ENCODE measurements around the gene TMC7. TPM values are rescaled to one million over a fixed set of nuclear protein-coding genes. Genes with fewer than 3 reads are reported as not detected.

Gene TMC7
- total and polyA plus RNA-seq, 2 of the 13 experiments (the other 11 are each of a cell fraction or from before 2014, with no cell fraction given): 1.2 to 5.1 TPM

DNA sequence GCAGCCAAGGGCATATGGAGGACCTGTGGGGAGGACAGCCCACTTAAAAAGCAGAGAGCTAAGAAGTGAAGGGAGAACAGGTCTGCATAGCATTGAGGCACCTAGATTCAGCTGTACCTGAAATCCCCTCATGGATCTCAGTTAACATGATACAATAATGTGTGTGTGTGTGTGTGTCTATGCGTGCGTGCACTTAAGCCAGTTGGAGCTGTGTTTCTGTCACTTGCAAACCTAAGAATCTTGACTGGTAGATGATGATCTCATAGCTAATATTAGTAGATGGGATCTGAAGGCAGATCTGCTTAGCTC lies 128.3 kb downstream of the TMC7 start (continued):
- TF ChIP-seq ASH2L (IDR thresholded peaks at IDR 0.05; ENCODE audit: insufficient read length, low read depth, low read length): no peak
- no peak for TF ChIP-seq GATAD2A (CRISPR knock-in tag; IDR thresholded peaks at IDR 0.05)
- TF ChIP-seq, protein P1, sequence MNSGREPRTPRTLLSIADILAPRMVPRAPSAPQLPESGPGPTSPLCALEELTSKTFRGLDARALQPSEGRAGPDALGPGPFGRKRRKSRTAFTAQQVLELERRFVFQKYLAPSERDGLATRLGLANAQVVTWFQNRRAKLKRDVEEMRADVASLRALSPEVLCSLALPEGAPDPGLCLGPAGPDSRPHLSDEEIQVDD (CRISPR knock-in tag; IDR thresholded peaks at IDR 0.05; ENCODE audit: borderline replicate concordance): no peak
- TF ChIP-seq FOXK2 (IDR thresholded peaks at IDR 0.05): no peak
- 0 out of 2 replicates have a peak, but pooled peaks have one; percentile 18 for TF ChIP-seq ZMYM2 (CRISPR knock-in tag; IDR thresholded peaks at IDR 0.05)
- no peak for TF ChIP-seq HOXA9 (CRISPR knock-in tag; IDR thresholded peaks at IDR 0.05; ENCODE audit: borderline replicate concordance)
- TF ChIP-seq MED1 (CRISPR knock-in tag; IDR thresholded peaks at IDR 0.05): no peak
- TF ChIP-seq CHCHD3 (CRISPR knock-in tag; IDR thresholded peaks at IDR 0.05): no peak
- peak; percentile 50; the same call in 1 of the 2 replicates for TF ChIP-seq ADNP (CRISPR knock-in tag; IDR thresholded peaks at IDR 0.05)
- TF ChIP-seq ZNF7 (CRISPR knock-in tag; IDR thresholded peaks at IDR 0.05): peak; percentile 83
- TF ChIP-seq PHF20 (CRISPR knock-in tag; IDR thresholded peaks at IDR 0.05): no peak
- no peak for TF ChIP-seq HOXA7 (CRISPR knock-in tag; IDR thresholded peaks at IDR 0.05)
- TF ChIP-seq TEAD2 (CRISPR knock-in tag; IDR thresholded peaks at IDR 0.05): no peak

Small RNA genes within 50 kb of the gene (small RNA-seq; reads per million reads assigned to genes)
- gene RNU6-1340P (ENCODE audit: insufficient read depth in 2 of 3, insufficient read length in 3 of 3, low read depth in 2 of 3, low replicate concordance in 1 of 3): 0.10 to 0.97 (median 0.33) reads per million in 3 experiments

Other genes with a start within 250 kb of the TMC7 start
- gene RPS15A, start 193.6 kb upstream of the TMC7 start, total RNA-seq (2016; rRNA removed; fragmentation: Illumina TruSeq; extraction: Trizol): 5,489 and 6,421 TPM in 2 replicates
- 8,070 and 9,457 TPM in 2 replicates for gene RPS15A, start 193.6 kb upstream of the TMC7 start, polyA plus RNA-seq (2011; rRNA removed)
- gene ARL6IP1, start 182.4 kb upstream of the TMC7 start, total RNA-seq (2016; rRNA removed; fragmentation: Illumina TruSeq; extraction: Trizol): 273 and 373 TPM in 2 replicates
- 183 and 263 TPM in 2 replicates for gene ARL6IP1, start 182.4 kb upstream of the TMC7 start, polyA plus RNA-seq (2011; rRNA removed)
- gene SMG1, start 57.5 kb upstream of the TMC7 start, total RNA-seq (2016; rRNA removed; fragmentation: Illumina TruSeq; extraction: Trizol): 53.7 and 72.7 TPM in 2 replicates
- gene SMG1, start 57.5 kb upstream of the TMC7 start, polyA plus RNA-seq (2011; rRNA removed): 39.1 and 48.7 TPM in 2 replicates
- gene COQ7, start 83.7 kb downstream of the TMC7 start, total RNA-seq (2016; rRNA removed; fragmentation: Illumina TruSeq; extraction: Trizol): 45.7 and 50.6 TPM in 2 replicates
- 16.3 and 20.1 TPM in 2 replicates for gene COQ7, start 83.7 kb downstream of the TMC7 start, polyA plus RNA-seq (2011; rRNA removed)
- 11.7 and 12.6 TPM in 2 replicates for gene ITPRIPL2, start 130.0 kb downstream of the TMC7 start, total RNA-seq (2016; rRNA removed; fragmentation: Illumina TruSeq; extraction: Trizol)
- 5.9 and 7.6 TPM in 2 replicates for gene ITPRIPL2, start 130.0 kb downstream of the TMC7 start, polyA plus RNA-seq (2011; rRNA removed)
- 0.14 TPM in 1 of 2 replicates, not detected in the other for gene SYT17, start 184.3 kb downstream of the TMC7 start, total RNA-seq (2016; rRNA removed; fragmentation: Illumina TruSeq; extraction: Trizol)
- gene SYT17, start 184.3 kb downstream of the TMC7 start, polyA plus RNA-seq (2011; rRNA removed): 0.44 and 0.85 TPM in 2 replicates